Dendritic cell treated with granulocyte-macrophage colony-stimulating factor and Interleukin-4, amounts not matched to agents 40 ng/mL and 50 ng/mL, for 4 days (primary cell): ENCODE measurements around the gene AKIRIN2.

Experiments
- H3K27ac Mint-ChIP-seq: one replicate; pipeline ENCODE4 v1.8.0; 2022; ENCODE audit warnings: mild to moderate bottlenecking, mixed read lengths
- H3K27me3 Mint-ChIP-seq: one replicate; pipeline ENCODE4 v1.8.0; 2022; ENCODE audit warnings: mild to moderate bottlenecking, mixed read lengths
- H3K36me3 Mint-ChIP-seq: one replicate; pipeline ENCODE4 v1.8.0; 2022; ENCODE audit warnings: low read depth, mixed read lengths
- H3K4me1 Mint-ChIP-seq: one replicate; pipeline ENCODE4 v1.8.0; 2022; ENCODE audit warnings: low read depth, mixed read lengths
- H3K4me3 Mint-ChIP-seq: one replicate; pipeline ENCODE4 v1.8.0; 2022; ENCODE audit warnings: mild to moderate bottlenecking, moderate library complexity, mixed read lengths
- H3K9me3 Mint-ChIP-seq: one replicate; pipeline ENCODE4 v1.8.0; 2022; ENCODE audit warnings: mixed read lengths
- intact Hi-C: fragments of 100-400 bp; cut with micrococcal nuclease; formaldehyde crosslinking; loops from one replicate; pipeline ENCODE4 v1.15.0; 2022

Gene AKIRIN2

DNA sequence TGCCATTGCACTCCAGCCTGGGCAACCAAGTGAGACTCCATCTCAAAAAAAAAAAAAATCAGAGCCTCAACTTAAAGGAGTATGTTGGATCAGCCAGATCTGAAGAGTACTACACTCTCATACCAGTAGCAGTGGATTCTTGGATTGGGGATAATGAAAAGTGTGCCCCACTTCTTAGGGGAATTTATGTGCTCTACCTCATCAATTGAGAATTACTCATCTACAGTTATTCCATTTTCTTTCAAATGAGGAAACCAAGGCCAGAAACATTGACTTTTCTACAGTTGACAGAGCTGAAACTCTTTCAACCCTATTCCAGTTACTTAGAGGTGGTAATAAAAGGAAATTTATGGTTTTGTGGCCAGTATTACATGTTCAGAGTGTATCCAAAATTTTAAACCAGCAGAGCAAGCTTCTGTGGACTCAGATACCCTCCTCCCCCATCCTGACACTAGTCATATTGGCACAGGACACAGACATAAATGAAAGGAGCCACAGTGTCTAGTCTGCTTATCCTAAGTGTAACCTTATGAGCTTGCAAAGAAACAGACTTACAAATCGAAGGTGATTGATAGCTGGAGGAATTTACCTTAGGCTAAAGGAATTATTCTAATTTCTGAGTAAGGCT lies 60.9 kb downstream of the AKIRIN2 start:
- H3K36me3 Mint-ChIP-seq, result peaks cover 34% of the 10 kb centered on the region
- no peaks in the 10 kb centered on the region for H3K4me1 Mint-ChIP-seq
- no peak overlapping the region for H3K4me3 Mint-ChIP-seq
- H3K27me3 Mint-ChIP-seq, result no peaks in the 10 kb centered on the region
- intact Hi-C loops, result no loop called here
- no peak overlapping the region for H3K27ac Mint-ChIP-seq
- no peaks in the 10 kb centered on the region for H3K9me3 Mint-ChIP-seq

DNA sequence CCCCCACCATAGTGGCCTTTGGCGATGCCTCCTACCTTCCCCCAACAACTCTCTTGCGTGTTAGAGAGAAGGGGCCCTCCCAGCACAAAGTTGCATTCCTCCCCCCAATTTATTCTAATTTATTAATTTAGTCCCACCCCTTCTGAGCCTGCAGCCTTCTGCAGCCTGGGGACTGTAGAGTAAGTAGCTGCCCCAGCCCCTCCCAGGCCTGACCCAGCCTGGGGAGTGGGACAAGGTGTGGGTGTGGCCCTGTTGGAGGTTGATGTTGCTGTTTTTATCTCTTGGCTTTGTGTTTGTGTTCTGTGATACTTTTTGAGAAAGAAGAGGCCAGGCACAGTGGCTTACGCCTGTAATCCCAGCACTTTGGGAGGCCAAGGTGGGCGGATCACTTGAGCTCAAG lies 62.7 kb downstream of the AKIRIN2 start:
- no peaks in the 10 kb centered on the region for H3K27me3 Mint-ChIP-seq
- H3K27ac Mint-ChIP-seq, result no peak overlapping the region
- no peak overlapping the region for H3K4me3 Mint-ChIP-seq
- peaks cover 43% of the 10 kb centered on the region for H3K36me3 Mint-ChIP-seq
- no peaks in the 10 kb centered on the region for H3K9me3 Mint-ChIP-seq
- no peaks in the 10 kb centered on the region for H3K4me1 Mint-ChIP-seq
- intact Hi-C loops, result no loop called here

DNA sequence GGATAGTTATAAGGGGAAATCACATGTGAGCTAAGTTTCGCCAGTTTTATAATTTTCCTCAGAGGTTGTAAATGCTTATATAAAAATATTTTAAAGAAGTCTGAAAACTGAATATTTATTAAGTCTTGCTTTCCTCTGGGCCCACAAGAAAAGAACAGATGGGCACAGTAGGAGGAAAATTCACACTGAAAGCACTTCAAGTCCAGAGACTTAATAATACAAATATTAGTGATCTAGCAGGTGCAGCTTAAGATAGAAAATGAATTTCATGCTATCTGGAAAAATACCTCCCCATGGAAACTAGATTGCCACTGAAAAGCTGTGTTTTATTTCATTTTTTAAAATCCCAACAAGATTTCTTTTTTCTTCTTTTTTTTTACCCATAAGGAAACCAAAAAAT lies 64.9 kb downstream of the AKIRIN2 start:
- Mint-ChIP-seq H3K36me3 (peaks cover 43% of the 10 kb centered on the region), H3K27ac (no peak overlapping the region), H3K27me3 (no peaks in the 10 kb centered on the region), H3K4me1 (no peaks in the 10 kb centered on the region), H3K4me3 (no peak overlapping the region), H3K9me3 (no peaks in the 10 kb centered on the region)
- intact Hi-C loops, result no loop called here

DNA sequence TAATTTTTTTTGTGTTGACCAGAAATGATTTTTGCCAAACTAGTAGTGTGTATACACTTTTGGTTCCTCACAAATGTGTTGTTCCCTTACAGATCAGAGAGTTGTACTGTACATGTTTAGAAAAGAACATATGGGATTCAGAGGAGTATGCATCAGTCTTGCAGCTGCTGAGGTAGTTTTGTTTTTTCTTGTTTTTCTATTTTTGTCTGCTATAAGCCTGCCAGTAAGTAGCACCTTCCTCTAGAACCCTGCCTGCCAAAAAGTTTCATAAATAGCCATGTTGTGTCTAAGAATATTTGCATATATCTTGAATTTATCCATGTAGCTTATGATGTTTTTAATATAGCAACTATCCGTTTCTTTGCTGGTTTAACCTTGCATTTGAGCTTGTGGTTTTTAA lies 65.7 kb downstream of the AKIRIN2 start:
- Mint-ChIP-seq H3K36me3 (peaks cover 43% of the 10 kb centered on the region), H3K27me3 (no peaks in the 10 kb centered on the region)

DNA sequence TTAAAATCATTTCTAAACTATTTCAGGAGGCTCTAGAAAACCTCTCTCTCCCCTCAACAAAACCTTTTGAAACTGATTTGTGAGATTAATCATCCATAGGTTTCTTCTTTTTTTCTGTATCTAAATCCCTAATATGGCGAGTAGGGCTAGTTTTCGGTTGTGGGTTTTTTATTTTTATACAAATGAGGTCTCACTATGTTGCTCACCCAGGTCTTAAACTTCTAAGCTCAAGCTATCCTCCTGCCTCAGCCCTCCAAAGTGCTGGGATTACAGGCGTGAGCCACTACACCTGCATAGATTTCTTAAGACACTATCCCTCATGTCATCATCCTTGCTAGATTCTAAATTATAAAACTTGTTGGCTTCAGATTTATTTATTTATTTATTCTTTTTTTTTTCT lies 68.2 kb downstream of the AKIRIN2 start:
- no peaks in the 10 kb centered on the region for H3K9me3 Mint-ChIP-seq
- no peak overlapping the region for H3K27ac Mint-ChIP-seq
- peaks cover under 1% of the 10 kb centered on the region for H3K4me1 Mint-ChIP-seq
- intact Hi-C loops, result no loop called here
- peaks cover 25% of the 10 kb centered on the region for H3K36me3 Mint-ChIP-seq
- no peak overlapping the region for H3K4me3 Mint-ChIP-seq
- no peaks in the 10 kb centered on the region for H3K27me3 Mint-ChIP-seq

More for the DNA sequence above, 65.7 kb downstream of the AKIRIN2 start:
- no peaks in the 10 kb centered on the region for H3K9me3 Mint-ChIP-seq
- H3K4me1 Mint-ChIP-seq, result no peaks in the 10 kb centered on the region
- no peak overlapping the region for H3K27ac Mint-ChIP-seq
- H3K4me3 Mint-ChIP-seq, result no peak overlapping the region
- intact Hi-C loops, result no loop called here

DNA sequence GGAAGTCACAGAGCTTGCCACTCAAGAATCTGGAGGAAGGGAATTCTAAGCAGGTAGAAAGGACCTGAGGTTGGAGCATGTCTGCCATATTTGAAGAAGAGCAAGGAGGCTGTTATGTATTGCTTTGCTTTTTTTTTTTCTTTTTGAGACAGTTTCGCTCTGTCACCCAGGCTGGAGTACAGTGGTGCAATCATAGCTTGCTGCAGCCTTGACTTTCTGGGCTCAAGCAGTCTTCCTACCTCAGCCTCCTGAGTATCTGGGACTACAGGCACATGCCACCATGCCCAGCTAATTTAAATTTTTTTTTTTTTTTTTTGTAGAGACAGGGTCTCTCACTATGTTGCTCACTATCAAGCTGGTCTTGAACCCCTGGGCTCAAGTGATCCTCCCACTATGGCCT lies 71.3 kb downstream of the AKIRIN2 start:
- H3K36me3 Mint-ChIP-seq, result peaks cover 7% of the 10 kb centered on the region
- no peaks in the 10 kb centered on the region for H3K27me3 Mint-ChIP-seq
- H3K4me3 Mint-ChIP-seq, result no peak overlapping the region
- intact Hi-C loops, result no loop called here
- H3K4me1 Mint-ChIP-seq, result peaks cover 14% of the 10 kb centered on the region
- no peak overlapping the region for H3K27ac Mint-ChIP-seq
- no peaks in the 10 kb centered on the region for H3K9me3 Mint-ChIP-seq

DNA sequence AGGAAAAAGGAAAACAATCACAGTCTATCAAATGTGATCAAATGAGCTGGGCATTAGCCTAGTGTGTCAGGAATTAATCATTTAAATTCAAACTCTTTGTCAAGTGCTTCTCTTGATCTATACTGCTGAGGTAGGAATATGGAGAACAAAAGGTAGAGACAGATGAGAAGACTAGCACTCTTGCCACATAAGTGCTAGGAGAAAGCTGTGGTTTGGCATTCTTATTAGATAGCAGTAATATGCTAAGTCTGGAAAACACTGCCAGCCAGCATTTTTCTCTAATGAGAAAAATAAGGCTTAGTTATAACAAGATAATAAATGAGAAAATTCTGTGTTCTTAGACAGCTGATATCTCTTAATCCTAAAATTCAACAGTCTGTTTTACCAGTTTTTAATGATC lies 73.2 kb downstream of the AKIRIN2 start:
- H3K4me3 Mint-ChIP-seq, result no peak overlapping the region
- peaks cover 10% of the 10 kb centered on the region for H3K36me3 Mint-ChIP-seq
- H3K27ac Mint-ChIP-seq, result no peak overlapping the region
- no peaks in the 10 kb centered on the region for H3K9me3 Mint-ChIP-seq
- H3K27me3 Mint-ChIP-seq, result no peaks in the 10 kb centered on the region
- H3K4me1 Mint-ChIP-seq, result peaks cover 14% of the 10 kb centered on the region
- intact Hi-C loops, result no loop called here

DNA sequence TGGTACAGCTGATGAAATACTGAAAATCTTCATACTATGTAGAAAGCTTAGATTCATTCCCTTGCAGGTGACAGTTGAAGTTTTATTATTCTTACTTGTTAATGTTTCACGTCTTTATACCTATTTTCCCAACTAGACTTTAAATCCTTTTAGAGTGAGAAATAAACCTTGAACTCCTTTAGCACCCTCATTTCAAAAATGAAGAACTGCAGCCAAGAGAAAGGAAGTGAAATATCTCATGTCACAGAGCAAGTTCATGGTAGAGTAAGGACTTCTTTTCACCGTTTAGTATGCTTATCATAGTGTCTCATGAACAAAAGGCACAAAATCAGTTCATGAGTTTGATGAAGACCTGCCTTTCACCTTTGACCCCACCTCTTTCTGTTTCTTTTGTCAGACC lies 73.6 kb downstream of the AKIRIN2 start:
- H3K4me3 Mint-ChIP-seq, result no peak overlapping the region
- H3K27me3 Mint-ChIP-seq, result no peaks in the 10 kb centered on the region
- peaks cover 12% of the 10 kb centered on the region for H3K36me3 Mint-ChIP-seq
- intact Hi-C loops, result no loop called here
- peaks cover 14% of the 10 kb centered on the region for H3K4me1 Mint-ChIP-seq
- H3K9me3 Mint-ChIP-seq, result no peaks in the 10 kb centered on the region
- no peak overlapping the region for H3K27ac Mint-ChIP-seq
